ENCODE data around the gene KCNQ2.

- TF ChIP-seq FOXM1 (IDR thresholded peaks at IDR 0.05; ENCODE audit: borderline replicate concordance, low read depth) (no peak), EP300 (IDR thresholded peaks at IDR 0.05; ENCODE audit: borderline replicate concordance) (no peak), RAD21 (IDR thresholded peaks at IDR 0.05; ENCODE audit: low read depth) (no peak), REST (IDR thresholded peaks at IDR 0.05; ENCODE audit: low read depth) (no peak), ZBTB7A (IDR thresholded peaks at IDR 0.05; ENCODE audit: low read depth) (no peak), TEAD4 (IDR thresholded peaks at IDR 0.05) (no peak), CREB1 (IDR thresholded peaks at IDR 0.05; ENCODE audit: low read depth) (no peak)
Measured at GRCh38 chr20:63350597-63351325, 121.7 kb downstream of the KCNQ2 start.
